Measurements from ENCODE around the gene FAM234B. TPM values are rescaled to one million over a fixed set of nuclear protein-coding genes. Genes with fewer than 3 reads are reported as not detected.

The FAM234B gene
- polyA plus RNA-seq, 1 of the 3 experiments (the other 2 are of a cell fraction), result 3.7 TPM

GRCh38 chr12:13120413-13120812 is 76.2 kb downstream of the FAM234B start:
- no peak overlapping the region for H2AFZ ChIP-seq (ENCODE audit: low read depth)
- no peaks in the 10 kb centered on the region for H3K27me3 ChIP-seq (ENCODE audit: insufficient read depth)
- H3K9ac ChIP-seq, result no peak overlapping the region
- no peaks in the 10 kb centered on the region for H3F3A ChIP-seq (replicated peaks; ENCODE audit: insufficient read depth)
- WGBS (ENCODE audit: low lambda C conversion rate), result 76% methylated on average over 3 of the region's 3 CpGs
- H3K4me1 ChIP-seq (ENCODE audit: control insufficient read depth in 1 of 2, insufficient read depth in 2 of 2, low read depth in 1 of 2, low read length in 1 of 2), result peaks cover 0 to 6% of the 10 kb centered on the region in 2 experiments; a peak in 1 of 4 replicates
- no peak for DNase-seq
- no peaks in the 10 kb centered on the region for H3K9me3 ChIP-seq
- H3K79me2 ChIP-seq (ENCODE audit: insufficient read depth), result no peaks in the 10 kb centered on the region
- ChIA-PET CTCF (no interaction called here), POLR2A (no interaction called here)
- no peak overlapping the region for H3K4me3 ChIP-seq (ENCODE audit: low read depth in 2 of 2, low read length in 1 of 2)
- H4K20me1 ChIP-seq (ENCODE audit: insufficient read depth), result no peaks in the 10 kb centered on the region
- no peak overlapping the region for H3K27ac ChIP-seq (ENCODE audit: low read depth in 2 of 2, low read length in 1 of 2)
- H3K4me2 ChIP-seq, result no peak overlapping the region
- no peaks in the 10 kb centered on the region for H3K9me2 ChIP-seq
- H3K36me3 ChIP-seq (replicated peaks in 1 of 2; ENCODE audit: control insufficient read depth in 1 of 2, insufficient read depth in 2 of 2, low read length in 1 of 2), result no peaks in the 10 kb centered on the region
- TF ChIP-seq USF2 (IDR thresholded peaks at IDR 0.05; ENCODE audit: borderline replicate concordance, low read depth, low read length) (no peak), MAX (IDR thresholded peaks at IDR 0.05; ENCODE audit: low read depth) (no peak), FOSL2 (IDR thresholded peaks at IDR 0.05; ENCODE audit: borderline replicate concordance, low read depth) (no peak), RFX5 (IDR thresholded peaks at IDR 0.05; ENCODE audit: low read length) (no peak), EP300 (IDR thresholded peaks at IDR 0.05; ENCODE audit: borderline replicate concordance in 1 of 2, low read depth in 1 of 2, low read length in 1 of 2) (no peak)

- no peaks in the 10 kb centered on the region for H3K79me2 ChIP-seq (ENCODE audit: insufficient read depth)
- DNase-seq, result no peak
- 67% methylated on average over 5 of the region's 5 CpGs for WGBS (ENCODE audit: low lambda C conversion rate)
- H3K36me3 ChIP-seq (replicated peaks in 1 of 2; ENCODE audit: control insufficient read depth in 1 of 2, insufficient read depth in 2 of 2, low read length in 1 of 2), result no peaks in the 10 kb centered on the region
- POLR2A ChIA-PET, result no interaction called here
- H3K9me2 ChIP-seq, result no peaks in the 10 kb centered on the region
- no peaks in the 10 kb centered on the region for H3F3A ChIP-seq (replicated peaks; ENCODE audit: insufficient read depth)
- H2AFZ ChIP-seq (ENCODE audit: low read depth), result no peak overlapping the region
- H3K4me2 ChIP-seq, result no peak overlapping the region
- no peak overlapping the region for H3K9ac ChIP-seq
- CTCF ChIA-PET, result no interaction called here
- no peaks in the 10 kb centered on the region for H4K20me1 ChIP-seq (ENCODE audit: insufficient read depth)
- H3K4me1 ChIP-seq (ENCODE audit: control insufficient read depth in 1 of 2, insufficient read depth in 2 of 2, low read depth in 1 of 2, low read length in 1 of 2), result peaks cover 0 to 6% of the 10 kb centered on the region in 2 experiments; a peak in 1 of 4 replicates
- no peaks in the 10 kb centered on the region for H3K27me3 ChIP-seq (ENCODE audit: insufficient read depth)
- no peaks in the 10 kb centered on the region for H3K9me3 ChIP-seq
- H3K27ac ChIP-seq (ENCODE audit: low read depth in 2 of 2, low read length in 1 of 2), result no peak overlapping the region
- TF ChIP-seq TAF1 (IDR thresholded peaks at IDR 0.05; ENCODE audit: borderline replicate concordance, low read depth, low read length), result no peak
- no peak for TF ChIP-seq CHD2 (IDR thresholded peaks at IDR 0.05; ENCODE audit: low read length, partially characterized antibody)
- TF ChIP-seq TCF12 (IDR thresholded peaks at IDR 0.05), result no peak
- TF ChIP-seq EP300 (IDR thresholded peaks at IDR 0.05; ENCODE audit: borderline replicate concordance in 1 of 2, low read depth in 1 of 2, low read length in 1 of 2), result no peak
- TF ChIP-seq RAD21 (IDR thresholded peaks at IDR 0.05; ENCODE audit: low read length), result no peak
- no peak for TF ChIP-seq GABPA (IDR thresholded peaks at IDR 0.05; ENCODE audit: low read depth)
- no peak for TF ChIP-seq POLR2AphosphoS5 (IDR thresholded peaks at IDR 0.05; ENCODE audit: low read depth, low read length)
- no peak for TF ChIP-seq RFX5 (IDR thresholded peaks at IDR 0.05; ENCODE audit: low read length)
- TF ChIP-seq MXI1 (IDR thresholded peaks at IDR 0.05; ENCODE audit: low read depth, low read length), result no peak
- no peak for TF ChIP-seq FOXJ3 (CRISPR knock-in tag; IDR thresholded peaks at IDR 0.05)
- no peak for TF ChIP-seq PBX3 (IDR thresholded peaks at IDR 0.05)
- TF ChIP-seq REST (IDR thresholded peaks at IDR 0.05; ENCODE audit: low read depth, low read length), result no peak
- TF ChIP-seq YY1 (IDR thresholded peaks at IDR 0.05; ENCODE audit: low read depth), result no peak
- TF ChIP-seq GATA2 (CRISPR knock-in tag; IDR thresholded peaks at IDR 0.05), result no peak
- TF ChIP-seq EZH2phosphoT487 (IDR thresholded peaks at IDR 0.05; ENCODE audit: borderline replicate concordance, low read depth), result no peak
- no peak for TF ChIP-seq FOSL2 (IDR thresholded peaks at IDR 0.05; ENCODE audit: borderline replicate concordance, low read depth)
- no peak overlapping the region for H3K4me3 ChIP-seq (ENCODE audit: low read depth in 2 of 2, low read length in 1 of 2)
Observed at GRCh38 chr12:13121568-13121967, 77.4 kb downstream of the FAM234B start.

All from SK-N-SH (cell line).